OCI-LY3 (cell line): Measurements from ENCODE around the gene ERN1.

Experiments used
- CTCF ChIP-seq: fragments of 200-600, 300-600 bp; sonication (generic); IDR thresholded peaks from 2 replicates; pipeline ENCODE4 v1.5.1; 2014; ENCODE audit warnings: antibody characterized with exemption, low read length, low read depth
- EZH2phosphoT487 ChIP-seq: fragments of 200-600 bp; shearing (Covaris generic); IDR thresholded peaks from 2 replicates; pipeline ENCODE4 v1.6.1; 2018; ENCODE audit warnings: antibody characterized with exemption, mixed run types, low read depth

GRCh38 chr17:64083563-64084085 is 46.3 kb downstream of the ERN1 start:
- TF ChIP-seq CTCF (no peak), EZH2phosphoT487 (no peak)
